ENCODE results near the gene MAN2A1.

DNA sequence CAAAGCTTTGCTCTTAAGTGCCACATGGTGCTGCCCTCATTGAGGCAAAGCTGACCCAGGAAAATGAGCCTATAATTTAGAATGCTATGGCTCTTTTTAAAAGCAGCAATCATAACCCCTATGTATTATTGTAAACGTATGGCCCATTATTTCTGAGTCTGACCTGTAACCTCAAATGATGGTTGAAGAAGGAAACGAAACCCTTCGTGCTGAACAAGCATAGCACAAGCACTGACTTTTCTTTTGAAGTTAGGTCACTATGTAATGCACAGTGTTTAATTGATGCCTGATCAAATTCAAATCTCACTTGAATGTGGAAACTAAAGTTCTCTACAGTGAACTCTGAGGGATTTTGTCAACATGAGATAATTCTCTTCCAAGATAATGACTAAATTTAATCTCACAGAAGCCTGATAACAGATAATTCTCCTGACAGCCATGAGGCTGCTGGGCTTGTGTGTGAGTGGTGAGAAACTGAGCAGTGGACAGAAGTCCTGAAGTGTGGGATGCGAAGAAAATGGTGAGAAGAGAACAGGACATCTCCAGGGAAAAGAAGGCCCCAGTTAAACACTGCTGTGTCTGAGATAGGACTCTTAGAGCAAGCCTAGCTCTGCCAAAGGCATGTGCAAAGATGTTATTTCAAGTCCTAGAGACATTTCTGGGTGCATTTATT is 226.9 kb downstream of the MAN2A1 start:
- TF ChIP-seq, protein P1, sequence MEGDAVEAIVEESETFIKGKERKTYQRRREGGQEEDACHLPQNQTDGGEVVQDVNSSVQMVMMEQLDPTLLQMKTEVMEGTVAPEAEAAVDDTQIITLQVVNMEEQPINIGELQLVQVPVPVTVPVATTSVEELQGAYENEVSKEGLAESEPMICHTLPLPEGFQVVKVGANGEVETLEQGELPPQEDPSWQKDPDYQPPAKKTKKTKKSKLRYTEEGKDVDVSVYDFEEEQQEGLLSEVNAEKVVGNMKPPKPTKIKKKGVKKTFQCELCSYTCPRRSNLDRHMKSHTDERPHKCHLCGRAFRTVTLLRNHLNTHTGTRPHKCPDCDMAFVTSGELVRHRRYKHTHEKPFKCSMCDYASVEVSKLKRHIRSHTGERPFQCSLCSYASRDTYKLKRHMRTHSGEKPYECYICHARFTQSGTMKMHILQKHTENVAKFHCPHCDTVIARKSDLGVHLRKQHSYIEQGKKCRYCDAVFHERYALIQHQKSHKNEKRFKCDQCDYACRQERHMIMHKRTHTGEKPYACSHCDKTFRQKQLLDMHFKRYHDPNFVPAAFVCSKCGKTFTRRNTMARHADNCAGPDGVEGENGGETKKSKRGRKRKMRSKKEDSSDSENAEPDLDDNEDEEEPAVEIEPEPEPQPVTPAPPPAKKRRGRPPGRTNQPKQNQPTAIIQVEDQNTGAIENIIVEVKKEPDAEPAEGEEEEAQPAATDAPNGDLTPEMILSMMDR (IDR thresholded peaks at IDR 0.05) = no peak
- no peak for TF ChIP-seq POLR2A (IDR thresholded peaks at IDR 0.05)

Data from adrenal gland (tissue), 5 donors.